ENCODE measurements around the gene PCDHA3.
"Not testable (repeated sequence)": the region's sequence is repeated elsewhere in the genome, so short reads cannot be mapped to it uniquely, and the experiment has no call there.

The PCDHA3 gene

GRCh38 chr5:140785905-140786686 lies 14.8 kb upstream of the PCDHA3 start, which contains the start of gene PCDHA1:
PCDHA1 (plus strand) TSS chr5:140786140.
- peak; percentile 32 for DNase-seq
- Histone ChIP-seq H3K27me3 (no peaks in the 10 kb centered on the region), H3K9me3 (no peaks in the 10 kb centered on the region), H3K4me1 (no peaks in the 10 kb centered on the region), H3K36me3 (no peaks in the 10 kb centered on the region), H3K4me3 (ENCODE audit: low read depth, low read length) (peak within 1 kb of the TSS; percentile 12; the same call in 1 of the 2 replicates)
- peak; percentile 63 for TF ChIP-seq CTCF (IDR thresholded peaks at IDR 0.05; ENCODE audit: low read depth, low read length)

- H3K36me3 ChIP-seq; DNase-seq; H3K4me1 ChIP-seq; H3K27me3 ChIP-seq; H3K4me3 ChIP-seq (ENCODE audit: low read depth, low read length); H3K9me3 ChIP-seq: not testable (repeated sequence)
Observed at GRCh38 chr5:140787422-140787821, 13.4 kb upstream of the PCDHA3 start.

- H3K36me3 ChIP-seq; H3K27me3 ChIP-seq; DNase-seq; H3K4me3 ChIP-seq (ENCODE audit: low read depth, low read length); H3K4me1 ChIP-seq; H3K9me3 ChIP-seq: not testable (repeated sequence)
Observed at GRCh38 chr5:140787849-140788504, 12.9 kb upstream of the PCDHA3 start.

GRCh38 chr5:140791089-140791488 lies 9.8 kb upstream of the PCDHA3 start:
- no peaks in the 10 kb centered on the region for H3K36me3 ChIP-seq
- H3K9me3 ChIP-seq, result no peaks in the 10 kb centered on the region; the same call in 1 of the 2 replicates
- no peaks in the 10 kb centered on the region for H3K4me1 ChIP-seq
- no peak for DNase-seq
- H3K27me3 ChIP-seq, result no peaks in the 10 kb centered on the region
- TF ChIP-seq CTCF (IDR thresholded peaks at IDR 0.05; ENCODE audit: low read depth, low read length), result no peak
- H3K4me3 ChIP-seq (ENCODE audit: low read depth, low read length), result no peak overlapping the region

GRCh38 chr5:140794595-140795258 lies 6.1 kb upstream of the PCDHA3 start, which contains the start of gene PCDHA2:
PCDHA2 (plus strand) TSS chr5:140794852.
- H3K4me3 ChIP-seq (ENCODE audit: low read depth, low read length), result peak within 1 kb of the TSS; percentile 88
- H3K27me3 ChIP-seq, result no peaks in the 10 kb centered on the region
- no peaks in the 10 kb centered on the region for H3K4me1 ChIP-seq
- DNase-seq, result peak; percentile 59
- H3K36me3 ChIP-seq, result no peaks in the 10 kb centered on the region; the same call in 1 of the 2 replicates
- TF ChIP-seq CTCF (IDR thresholded peaks at IDR 0.05; ENCODE audit: low read depth, low read length), result peak; percentile 87
- H3K9me3 ChIP-seq, result no peaks in the 10 kb centered on the region; the same call in none of the 2 replicates

GRCh38 chr5:140795259-140795641 lies 5.6 kb upstream of the PCDHA3 start:
- H3K9me3 ChIP-seq, result no peaks in the 10 kb centered on the region; the same call in none of the 2 replicates
- TF ChIP-seq CTCF (IDR thresholded peaks at IDR 0.05; ENCODE audit: low read depth, low read length), result peak; percentile 85
- peak overlapping the region; percentile 88 for H3K4me3 ChIP-seq (ENCODE audit: low read depth, low read length)
- no peaks in the 10 kb centered on the region for H3K27me3 ChIP-seq
- no peaks in the 10 kb centered on the region; the same call in 1 of the 2 replicates for H3K36me3 ChIP-seq
- H3K4me1 ChIP-seq, result no peaks in the 10 kb centered on the region
- peak; percentile 57 for DNase-seq

GRCh38 chr5:140796072-140796717 lies 4.7 kb upstream of the PCDHA3 start:
- not testable (repeated sequence) for H3K9me3 ChIP-seq; H3K4me1 ChIP-seq; H3K4me3 ChIP-seq (ENCODE audit: low read depth, low read length); DNase-seq; H3K36me3 ChIP-seq; H3K27me3 ChIP-seq
